ENCODE data around the gene MED16. TPM values are rescaled to one million over a fixed set of nuclear protein-coding genes. Genes with fewer than 3 reads are reported as not detected.

MED16 gene
- total RNA-seq, 4 donors from 2014 or later: 45.1 to 63.9 (median 57.0) TPM

GRCh38 chr19:911197-912033 lies 18.4 kb upstream of the MED16 start:
- peak overlapping the region; percentile 93 for H3K4me3 ChIP-seq

GRCh38 chr19:907183-907853 lies 14.3 kb upstream of the MED16 start:
- Histone ChIP-seq H3K27me3 (no peaks in the 10 kb centered on the region), H3K36me3 (no peaks in the 10 kb centered on the region), H3K4me3 (no peak overlapping the region), H3K27ac (no peak overlapping the region), H3K9me3 (no peaks in the 10 kb centered on the region), H3K4me1 (peaks cover 29% of the 10 kb centered on the region)
- TF ChIP-seq CTCF (IDR thresholded peaks at IDR 0.05) (no peak), POLR2A (IDR thresholded peaks at IDR 0.05) (no peak), POLR2AphosphoS5 (IDR thresholded peaks at IDR 0.05) (no peak), EP300 (IDR thresholded peaks at IDR 0.05) (no peak)
- 93% methylated on average over 6 of the region's 14 CpGs for WGBS
- no peak for DNase-seq (ENCODE audit: low spot score in 2 of 2)

More at GRCh38 chr19:911197-912033, 18.4 kb upstream of the MED16 start:
- H3K36me3 ChIP-seq: no peaks in the 10 kb centered on the region
- no peaks in the 10 kb centered on the region for H3K27me3 ChIP-seq
- H3K9me3 ChIP-seq: no peaks in the 10 kb centered on the region
- 96% methylated on average over 27 of the region's 54 CpGs for WGBS
- no peak overlapping the region for H3K27ac ChIP-seq
- TF ChIP-seq EP300 (IDR thresholded peaks at IDR 0.05) (no peak), POLR2A (IDR thresholded peaks at IDR 0.05) (no peak), CTCF (IDR thresholded peaks at IDR 0.05) (no peak), POLR2AphosphoS5 (IDR thresholded peaks at IDR 0.05) (no peak)
- peaks cover 38% of the 10 kb centered on the region for H3K4me1 ChIP-seq
- no peak for DNase-seq (ENCODE audit: low spot score in 2 of 2)

- no peaks in the 10 kb centered on the region for H3K9me3 ChIP-seq
- no peak overlapping the region for H3K27ac ChIP-seq
- no peak for DNase-seq (ENCODE audit: low spot score in 2 of 2)
- 86% methylated on average over 7 of the region's 7 CpGs for WGBS
- no peaks in the 10 kb centered on the region for H3K36me3 ChIP-seq
- no peaks in the 10 kb centered on the region for H3K27me3 ChIP-seq
- peaks cover 22% of the 10 kb centered on the region for H3K4me1 ChIP-seq
- TF ChIP-seq POLR2AphosphoS5 (IDR thresholded peaks at IDR 0.05): no peak
- no peak for TF ChIP-seq POLR2A (IDR thresholded peaks at IDR 0.05)
- TF ChIP-seq EP300 (IDR thresholded peaks at IDR 0.05): no peak
- no peak for TF ChIP-seq CTCF (IDR thresholded peaks at IDR 0.05)
- no peak overlapping the region for H3K4me3 ChIP-seq
Observed at GRCh38 chr19:906480-906879, 13.5 kb upstream of the MED16 start.

- WGBS: 91% methylated on average over 8 of the region's 8 CpGs
Observed at GRCh38 chr19:904545-904944, 11.6 kb upstream of the MED16 start.

More at GRCh38 chr19:904545-904944, 11.6 kb upstream of the MED16 start:
- TF ChIP-seq POLR2AphosphoS5 (IDR thresholded peaks at IDR 0.05) (no peak), POLR2A (IDR thresholded peaks at IDR 0.05) (no peak), CTCF (IDR thresholded peaks at IDR 0.05) (no peak), EP300 (IDR thresholded peaks at IDR 0.05) (no peak)
- H3K36me3 ChIP-seq: peaks cover 3% of the 10 kb centered on the region
- H3K27ac ChIP-seq: no peak overlapping the region
- no peak overlapping the region for H3K4me3 ChIP-seq
- H3K4me1 ChIP-seq: peaks cover 20% of the 10 kb centered on the region
- H3K27me3 ChIP-seq: no peaks in the 10 kb centered on the region
- no peaks in the 10 kb centered on the region for H3K9me3 ChIP-seq
- no peak for DNase-seq (ENCODE audit: low spot score in 2 of 2)

Data from suprapubic skin (tissue), 4 donors.